Measurements from ENCODE around the gene ZNF385C.
A peak's percentile ranks its signal among the peaks of the same experiment; 100 is the strongest.

Gene ZNF385C

GRCh38 chr17:42101513-42102292 is 3.4 kb upstream of the ZNF385C start:
- in situ Hi-C loops (cut with MboI; ENCODE audit: low sequenced_read_pairs, unreplicated experiment), result loop anchor here (10.0 kb wide), 1 partner anchor 77 kb away; the partner anchor contains the start of gene NKIRAS2
- peak; percentile 83 for DNase-seq (ENCODE audit: low spot score)
- TF ChIP-seq CTCF (IDR thresholded peaks at IDR 0.05; ENCODE audit: borderline replicate concordance, control extremely low read depth, extremely low read depth, insufficient read depth, missing control alignments), result peak; percentile 84

- DNase-seq (ENCODE audit: low spot score), result no peak
- in situ Hi-C loops (cut with MboI; ENCODE audit: low sequenced_read_pairs, unreplicated experiment), result no loop called here
- TF ChIP-seq CTCF (IDR thresholded peaks at IDR 0.05; ENCODE audit: borderline replicate concordance, control extremely low read depth, extremely low read depth, insufficient read depth, missing control alignments), result no peak
Observed at GRCh38 chr17:42098730-42099399, 592 bp upstream of the ZNF385C start.

GRCh38 chr17:42096360-42097111 is 1.7 kb downstream of the ZNF385C start:
- DNase-seq (ENCODE audit: low spot score), result no peak
- no peak for TF ChIP-seq CTCF (IDR thresholded peaks at IDR 0.05; ENCODE audit: borderline replicate concordance, control extremely low read depth, extremely low read depth, insufficient read depth, missing control alignments)
- in situ Hi-C loops (cut with MboI; ENCODE audit: low sequenced_read_pairs, unreplicated experiment), result no loop called here

GRCh38 chr17:42094375-42095069 is 3.8 kb downstream of the ZNF385C start:
- DNase-seq (ENCODE audit: low spot score), result no peak
- in situ Hi-C loops (cut with MboI; ENCODE audit: low sequenced_read_pairs, unreplicated experiment), result no loop called here
- TF ChIP-seq CTCF (IDR thresholded peaks at IDR 0.05; ENCODE audit: borderline replicate concordance, control extremely low read depth, extremely low read depth, insufficient read depth, missing control alignments), result no peak

- no peak for TF ChIP-seq CTCF (IDR thresholded peaks at IDR 0.05; ENCODE audit: borderline replicate concordance, control extremely low read depth, extremely low read depth, insufficient read depth, missing control alignments)
- in situ Hi-C loops (cut with MboI; ENCODE audit: low sequenced_read_pairs, unreplicated experiment), result no loop called here
- no peak for DNase-seq (ENCODE audit: low spot score)
Observed at GRCh38 chr17:42092939-42093338, 5.3 kb downstream of the ZNF385C start.
